ENCODE results near the gene PKP1. TPM values are rescaled to one million over a fixed set of nuclear protein-coding genes. Genes with fewer than 3 reads are reported as not detected.

The PKP1 gene
- total and polyA plus RNA-seq, 2 of the 4 experiments (the other 2 are of a cell fraction) = 0.18 to 0.36 TPM

DNA sequence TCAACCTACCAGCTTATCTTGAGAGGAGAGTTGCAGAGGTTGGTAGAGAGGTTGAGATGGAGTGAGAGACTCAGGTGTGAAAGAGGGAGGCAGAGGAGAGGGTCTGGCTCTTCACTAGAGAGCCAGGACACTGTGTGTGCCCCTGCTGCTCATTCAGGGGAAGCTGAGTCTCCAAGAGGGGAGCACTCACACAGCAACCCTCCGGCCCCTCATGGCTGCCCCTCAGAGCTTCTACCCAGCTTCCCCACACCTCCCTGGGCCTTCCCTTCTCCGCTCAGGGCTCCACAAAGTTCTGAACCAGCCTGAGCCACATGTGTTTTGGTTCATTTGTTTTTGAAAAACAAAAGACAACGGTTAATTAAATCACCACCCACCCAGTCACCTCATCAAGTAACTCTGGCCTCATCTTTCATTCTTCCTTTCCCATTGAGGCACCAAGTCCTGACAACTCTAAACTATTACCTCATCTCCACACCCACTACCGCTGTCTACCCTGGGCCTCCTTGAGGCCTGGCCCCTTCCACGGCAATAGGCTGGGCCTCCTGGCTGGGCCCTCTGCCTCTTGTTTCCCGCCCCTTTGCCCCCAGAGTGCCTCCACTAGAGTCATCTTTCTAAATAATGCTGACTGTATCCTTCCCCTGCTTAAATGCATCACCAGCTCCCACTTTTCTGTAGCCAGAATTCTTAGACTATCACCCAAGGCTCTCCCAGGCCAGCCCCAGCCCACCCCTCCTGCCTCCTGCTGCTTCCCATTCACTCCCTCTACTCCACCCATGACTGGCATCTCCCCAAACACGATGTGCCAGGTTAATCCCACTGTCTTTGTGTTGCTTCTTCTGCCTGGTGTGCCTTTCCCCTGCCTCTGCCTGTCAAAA lies 61.1 kb downstream of the PKP1 start:
- Histone ChIP-seq H2BK20ac (ENCODE audit: low read depth, low read length) (no peak overlapping the region), H4K8ac (ENCODE audit: low read depth in 2 of 2, low read length in 2 of 2) (no peak overlapping the region), H2AK5ac (ENCODE audit: low read depth, low read length) (no peak overlapping the region), H4K5ac (ENCODE audit: low read depth, low read length) (no peak overlapping the region), H3K9me1 (ENCODE audit: insufficient read depth, low read length) (no peaks in the 10 kb centered on the region), H3K9me3 (ENCODE audit: control insufficient read depth, insufficient read depth, low read length) (peaks cover 16% of the 10 kb centered on the region; the same call in 1 of the 2 replicates), H3K14ac (replicated peaks; ENCODE audit: low read depth, low read length) (no peak overlapping the region), H3K4ac (ENCODE audit: low read depth, low read length) (no peak overlapping the region), H3K9ac (ENCODE audit: low read depth, low read length) (no peak overlapping the region), H3K4me2 (ENCODE audit: low read depth, low read length) (no peak overlapping the region), H3K56ac (ENCODE audit: extremely low read depth, insufficient read depth, low read length) (no peak overlapping the region), H2BK15ac (ENCODE audit: low read depth, low read length) (no peak overlapping the region), H4K20me1 (ENCODE audit: insufficient read depth, low read length) (no peaks in the 10 kb centered on the region), H3K27me3 (ENCODE audit: control insufficient read depth, insufficient read depth, low read length) (peaks cover 42% of the 10 kb centered on the region), H3K36me3 (ENCODE audit: control insufficient read depth, insufficient read depth, low read length) (no peaks in the 10 kb centered on the region), H3K18ac (ENCODE audit: low read depth, low read length) (no peak overlapping the region), H3K23ac (ENCODE audit: low read depth, low read length) (no peak overlapping the region), H2BK120ac (ENCODE audit: low read depth, low read length) (no peak overlapping the region), H2AFZ (replicated peaks; ENCODE audit: low read length, poor library complexity) (no peak overlapping the region), H3K27ac (ENCODE audit: insufficient read depth, low read length) (no peak overlapping the region), H2AK9ac (replicated peaks; ENCODE audit: low read depth, low read length, poor library complexity) (no peak overlapping the region), H3K4me1 (ENCODE audit: control insufficient read depth, insufficient read depth, low read length) (no peaks in the 10 kb centered on the region), H3K79me1 (ENCODE audit: low read depth in 1 of 2, low read length in 2 of 2) (no peaks in the 10 kb centered on the region), H4K91ac (ENCODE audit: insufficient read depth, low read depth, low read length) (no peak overlapping the region), H3K4me3 (ENCODE audit: insufficient read depth, low read depth, low read length) (no peak overlapping the region), H2BK5ac (ENCODE audit: low read depth, low read length, poor library complexity, severe bottlenecking) (no peak overlapping the region)
- dilution Hi-C loops (cut with HindIII; ENCODE audit: low sequenced_read_pairs, unreplicated experiment) = no loop called here
- no peak for ATAC-seq (ENCODE audit: low read depth)
- 16% methylated on average over 4 of the region's 7 CpGs; no CpG with 5 or more reads in 1 of the 2 experiments for WGBS, 2 experiments (ENCODE audit: extremely low coverage in 2 of 2, insufficient read length in 1 of 2)
- no TSS peak for BruUV-seq (replicated peaks)
- POLR2A ChIA-PET (ENCODE audit: unreplicated experiment) = no interaction called here
- intact Hi-C loops (cut with micrococcal nuclease) = no loop called here
- DNase-seq = no peak
- CTCF ChIA-PET = no interaction called here
- in situ Hi-C loops (cut with MboI; ENCODE audit: low sequenced_read_pairs) = no loop called here
- TF ChIP-seq FOS (IDR thresholded peaks at IDR 0.05; ENCODE audit: low read depth, low read length) (no peak), SMC3 (IDR thresholded peaks at IDR 0.05; ENCODE audit: low read depth, low read length) (no peak), BHLHE40 (IDR thresholded peaks at IDR 0.05; ENCODE audit: low read depth, low read length) (no peak), CEBPB (IDR thresholded peaks at IDR 0.05; ENCODE audit: low read depth, low read length) (no peak), MXI1 (IDR thresholded peaks at IDR 0.05; ENCODE audit: borderline replicate concordance, low read depth, low read length) (no peak), NFE2L2 (IDR thresholded peaks at IDR 0.05; ENCODE audit: low read depth, low read length) (no peak), MAZ (IDR thresholded peaks at IDR 0.05; ENCODE audit: borderline replicate concordance, low read depth, low read length) (no peak), RCOR1 (IDR thresholded peaks at IDR 0.05; ENCODE audit: insufficient replicate concordance, low read length) (no peak), POLR2A (IDR thresholded peaks at IDR 0.05; ENCODE audit: low read depth, low read length) (no peak), MAFK (IDR thresholded peaks at IDR 0.05; ENCODE audit: low read depth, low read length) (no peak), RFX5 (IDR thresholded peaks at IDR 0.05; ENCODE audit: low read depth, low read length) (no peak), RAD21 (IDR thresholded peaks at IDR 0.05; ENCODE audit: low read length) (no peak)
- TF ChIP-seq, protein P1, sequence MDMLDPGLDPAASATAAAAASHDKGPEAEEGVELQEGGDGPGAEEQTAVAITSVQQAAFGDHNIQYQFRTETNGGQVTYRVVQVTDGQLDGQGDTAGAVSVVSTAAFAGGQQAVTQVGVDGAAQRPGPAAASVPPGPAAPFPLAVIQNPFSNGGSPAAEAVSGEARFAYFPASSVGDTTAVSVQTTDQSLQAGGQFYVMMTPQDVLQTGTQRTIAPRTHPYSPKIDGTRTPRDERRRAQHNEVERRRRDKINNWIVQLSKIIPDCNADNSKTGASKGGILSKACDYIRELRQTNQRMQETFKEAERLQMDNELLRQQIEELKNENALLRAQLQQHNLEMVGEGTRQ (IDR thresholded peaks at IDR 0.05; ENCODE audit: low read depth, low read length) = no peak
- TF ChIP-seq, protein P2, sequence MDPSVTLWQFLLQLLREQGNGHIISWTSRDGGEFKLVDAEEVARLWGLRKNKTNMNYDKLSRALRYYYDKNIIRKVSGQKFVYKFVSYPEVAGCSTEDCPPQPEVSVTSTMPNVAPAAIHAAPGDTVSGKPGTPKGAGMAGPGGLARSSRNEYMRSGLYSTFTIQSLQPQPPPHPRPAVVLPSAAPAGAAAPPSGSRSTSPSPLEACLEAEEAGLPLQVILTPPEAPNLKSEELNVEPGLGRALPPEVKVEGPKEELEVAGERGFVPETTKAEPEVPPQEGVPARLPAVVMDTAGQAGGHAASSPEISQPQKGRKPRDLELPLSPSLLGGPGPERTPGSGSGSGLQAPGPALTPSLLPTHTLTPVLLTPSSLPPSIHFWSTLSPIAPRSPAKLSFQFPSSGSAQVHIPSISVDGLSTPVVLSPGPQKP (IDR thresholded peaks at IDR 0.05; ENCODE audit: borderline replicate concordance, low read depth, low read length) = no peak
- TF ChIP-seq, protein P3, sequence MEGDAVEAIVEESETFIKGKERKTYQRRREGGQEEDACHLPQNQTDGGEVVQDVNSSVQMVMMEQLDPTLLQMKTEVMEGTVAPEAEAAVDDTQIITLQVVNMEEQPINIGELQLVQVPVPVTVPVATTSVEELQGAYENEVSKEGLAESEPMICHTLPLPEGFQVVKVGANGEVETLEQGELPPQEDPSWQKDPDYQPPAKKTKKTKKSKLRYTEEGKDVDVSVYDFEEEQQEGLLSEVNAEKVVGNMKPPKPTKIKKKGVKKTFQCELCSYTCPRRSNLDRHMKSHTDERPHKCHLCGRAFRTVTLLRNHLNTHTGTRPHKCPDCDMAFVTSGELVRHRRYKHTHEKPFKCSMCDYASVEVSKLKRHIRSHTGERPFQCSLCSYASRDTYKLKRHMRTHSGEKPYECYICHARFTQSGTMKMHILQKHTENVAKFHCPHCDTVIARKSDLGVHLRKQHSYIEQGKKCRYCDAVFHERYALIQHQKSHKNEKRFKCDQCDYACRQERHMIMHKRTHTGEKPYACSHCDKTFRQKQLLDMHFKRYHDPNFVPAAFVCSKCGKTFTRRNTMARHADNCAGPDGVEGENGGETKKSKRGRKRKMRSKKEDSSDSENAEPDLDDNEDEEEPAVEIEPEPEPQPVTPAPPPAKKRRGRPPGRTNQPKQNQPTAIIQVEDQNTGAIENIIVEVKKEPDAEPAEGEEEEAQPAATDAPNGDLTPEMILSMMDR (conservative IDR thresholded peaks at IDR 0.05; ENCODE audit: low read depth, low read length) = no peak

Measured in IMR-90 (cell line).